ENCODE results near the gene DPM3. TPM values are rescaled to one million over a fixed set of nuclear protein-coding genes. Genes with fewer than 3 reads are reported as not detected.
"Not testable (repeated sequence)": the region's sequence is repeated elsewhere in the genome, so short reads cannot be mapped to it uniquely, and the experiment has no call there.

Gene DPM3
- total RNA-seq, 4 donors from 2014 or later: 7.2 to 130 (median 62.6) TPM

- no peaks in the 10 kb centered on the region for H3K36me3 ChIP-seq
- intact Hi-C loops (cut with DNase I; ENCODE audit: low total_unique reads) (no loop called here), in situ Hi-C loops (cut with MboI; ENCODE audit: low pct_ligation_motif_present in 1 of 4, low pct_unique_long_range_greater_than_20kb in 1 of 4, low sequenced_read_pairs in 3 of 4) (no loop called here)
- WGBS, 2 donors (ENCODE audit: low coverage in 1 of 2): 71 to 77% methylated on average over 2 of the region's 2 CpGs
- DNase-seq: no peak
- no peak for TF ChIP-seq POLR2A (IDR thresholded peaks at IDR 0.05)
- no peak for TF ChIP-seq EP300 (IDR thresholded peaks at IDR 0.05; ENCODE audit: low read depth)
- no peak for TF ChIP-seq CTCF (IDR thresholded peaks at IDR 0.05)
- no peak for TF ChIP-seq POLR2AphosphoS5 (IDR thresholded peaks at IDR 0.05)
- no peaks in the 10 kb centered on the region for H3K9me3 ChIP-seq
- H3K27me3 ChIP-seq: no peaks in the 10 kb centered on the region
- H3K4me3 ChIP-seq: no peak overlapping the region
- peaks cover 9 to 65% (median 41%) of the 10 kb centered on the region in 4 donors for H3K4me1 ChIP-seq
- H3K27ac ChIP-seq: no peak overlapping the region
Observed at GRCh38 chr1:155121249-155121648, 19.1 kb downstream of the DPM3 start.

GRCh38 chr1:155120253-155120652 is 20.1 kb downstream of the DPM3 start:
- Histone ChIP-seq H3K27me3 (no peaks in the 10 kb centered on the region), H3K4me1 (peaks cover 6 to 55% (median 32%) of the 10 kb centered on the region in 4 donors), H3K4me3 (no peak overlapping the region), H3K9me3 (no peaks in the 10 kb centered on the region), H3K36me3 (no peaks in the 10 kb centered on the region), H3K27ac (peak overlapping the region in 1 of 4 donors; percentile 56)
- in situ Hi-C loops (cut with MboI; ENCODE audit: low pct_ligation_motif_present in 1 of 4, low pct_unique_long_range_greater_than_20kb in 1 of 4, low sequenced_read_pairs in 3 of 4): no loop called here
- DNase-seq: no peak
- 48 to 68% methylated on average over 5 to 6 of the region's 6 CpGs for WGBS, 2 donors (ENCODE audit: low coverage in 1 of 2)
- intact Hi-C loops (cut with DNase I; ENCODE audit: low total_unique reads): no loop called here
- TF ChIP-seq POLR2AphosphoS5 (IDR thresholded peaks at IDR 0.05) (no peak), CTCF (IDR thresholded peaks at IDR 0.05) (no peak), POLR2A (IDR thresholded peaks at IDR 0.05) (no peak), EP300 (IDR thresholded peaks at IDR 0.05; ENCODE audit: low read depth) (no peak)

- WGBS, 2 donors (ENCODE audit: low coverage in 1 of 2): 83 to 84% methylated on average over 6 to 7 of the region's 7 CpGs
- in situ Hi-C loops (cut with MboI; ENCODE audit: low pct_ligation_motif_present in 1 of 4, low pct_unique_long_range_greater_than_20kb in 1 of 4, low sequenced_read_pairs in 3 of 4); DNase-seq: not testable (repeated sequence)
Observed at GRCh38 chr1:155118090-155118489, 22.2 kb downstream of the DPM3 start.

GRCh38 chr1:155117610-155118009 is 22.7 kb downstream of the DPM3 start:
- 42 to 47% methylated on average over 3 to 4 of the region's 4 CpGs for WGBS, 2 donors (ENCODE audit: low coverage in 1 of 2)
- Histone ChIP-seq H3K27me3 (no peaks in the 10 kb centered on the region), H3K9me3 (no peaks in the 10 kb centered on the region), H3K4me1 (peaks cover 0 to 33% (median 14%) of the 10 kb centered on the region in 4 donors), H3K27ac (no peak overlapping the region), H3K36me3 (no peaks in the 10 kb centered on the region), H3K4me3 (no peak overlapping the region)
- in situ Hi-C loops (cut with MboI; ENCODE audit: low pct_ligation_motif_present in 1 of 4, low pct_unique_long_range_greater_than_20kb in 1 of 4, low sequenced_read_pairs in 3 of 4): no loop called here
- intact Hi-C loops (cut with DNase I; ENCODE audit: low total_unique reads): no loop called here
- TF ChIP-seq POLR2A (IDR thresholded peaks at IDR 0.05) (no peak), POLR2AphosphoS5 (IDR thresholded peaks at IDR 0.05) (no peak), CTCF (IDR thresholded peaks at IDR 0.05) (no peak), EP300 (IDR thresholded peaks at IDR 0.05; ENCODE audit: low read depth) (no peak)
- DNase-seq: no peak

More at GRCh38 chr1:155118090-155118489, 22.2 kb downstream of the DPM3 start:
- H3K27me3 ChIP-seq; H3K4me3 ChIP-seq; H3K36me3 ChIP-seq; H3K9me3 ChIP-seq; intact Hi-C loops (cut with DNase I; ENCODE audit: low total_unique reads): not testable (repeated sequence)
- peak overlapping the region in 1 of 4 donors; percentile 56 for H3K27ac ChIP-seq
- H3K4me1 ChIP-seq: peaks cover 0 to 36% (median 16%) of the 10 kb centered on the region in 4 donors

- H3K36me3 ChIP-seq: no peaks in the 10 kb centered on the region
- H3K27ac ChIP-seq: no peak overlapping the region
- WGBS, 2 donors (ENCODE audit: low coverage in 1 of 2): 37 to 54% methylated on average over 4 to 5 of the region's 5 CpGs
- no peak overlapping the region for H3K4me3 ChIP-seq
- peaks cover 0 to 33% (median 14%) of the 10 kb centered on the region in 4 donors for H3K4me1 ChIP-seq
- intact Hi-C loops (cut with DNase I; ENCODE audit: low total_unique reads): no loop called here
- in situ Hi-C loops (cut with MboI; ENCODE audit: low pct_ligation_motif_present in 1 of 4, low pct_unique_long_range_greater_than_20kb in 1 of 4, low sequenced_read_pairs in 3 of 4): no loop called here
- no peaks in the 10 kb centered on the region for H3K9me3 ChIP-seq
- DNase-seq: no peak
- TF ChIP-seq EP300 (IDR thresholded peaks at IDR 0.05; ENCODE audit: low read depth) (no peak), POLR2AphosphoS5 (IDR thresholded peaks at IDR 0.05) (no peak), CTCF (IDR thresholded peaks at IDR 0.05) (no peak), POLR2A (IDR thresholded peaks at IDR 0.05) (no peak)
- no peaks in the 10 kb centered on the region for H3K27me3 ChIP-seq
Observed at GRCh38 chr1:155116113-155116764, 24.1 kb downstream of the DPM3 start.
